ENCODE measurements around the gene NFIX.

The NFIX gene

GRCh38 chr19:13132471-13133180 lies 137.4 kb downstream of the NFIX start:
- no peak overlapping the region for H3K4me3 ChIP-seq (ENCODE audit: insufficient read depth, low read depth, low read length)
- H3K9me3 ChIP-seq (ENCODE audit: control insufficient read depth, low read length), result no peaks in the 10 kb centered on the region
- H3K4me1 ChIP-seq (ENCODE audit: control insufficient read depth, insufficient read depth, low read length), result no peaks in the 10 kb centered on the region
- WGBS, 2 experiments, result 93 to 95% methylated on average over 8 of the region's 8 CpGs
- no peak overlapping the region for H3K27ac ChIP-seq (ENCODE audit: insufficient read depth, low read depth, low read length, poor library complexity, severe bottlenecking)
- peaks cover 27% of the 10 kb centered on the region for H3K36me3 ChIP-seq (ENCODE audit: control insufficient read depth, insufficient read depth, low read length)
- no peaks in the 10 kb centered on the region for H3K27me3 ChIP-seq (ENCODE audit: control insufficient read depth, insufficient read depth, low read length, poor library complexity, severe bottlenecking)

- peaks cover 35% of the 10 kb centered on the region for H3K36me3 ChIP-seq (ENCODE audit: control insufficient read depth, insufficient read depth, low read length)
- WGBS, 2 experiments, result 92% methylated on average over 12 of the region's 12 CpGs
These were observed 138.1 kb downstream of the NFIX start for GRCh38 chr19:13133241-13133870.

GRCh38 chr19:13134626-13135025 lies 139.4 kb downstream of the NFIX start:
- no peaks in the 10 kb centered on the region for H3K27me3 ChIP-seq (ENCODE audit: control insufficient read depth, insufficient read depth, low read length, poor library complexity, severe bottlenecking)
- peaks cover 39% of the 10 kb centered on the region for H3K36me3 ChIP-seq (ENCODE audit: control insufficient read depth, insufficient read depth, low read length)
- no peak overlapping the region for H3K4me3 ChIP-seq (ENCODE audit: insufficient read depth, low read depth, low read length)
- 98% methylated on average over 3 of the region's 3 CpGs for WGBS, 2 experiments
- H3K9me3 ChIP-seq (ENCODE audit: control insufficient read depth, low read length), result no peaks in the 10 kb centered on the region
- no peak overlapping the region for H3K27ac ChIP-seq (ENCODE audit: insufficient read depth, low read depth, low read length, poor library complexity, severe bottlenecking)
- H3K4me1 ChIP-seq (ENCODE audit: control insufficient read depth, insufficient read depth, low read length), result peaks cover 6% of the 10 kb centered on the region

More at GRCh38 chr19:13133241-13133870, 138.1 kb downstream of the NFIX start:
- Histone ChIP-seq H3K27me3 (ENCODE audit: control insufficient read depth, insufficient read depth, low read length, poor library complexity, severe bottlenecking) (no peaks in the 10 kb centered on the region), H3K27ac (ENCODE audit: insufficient read depth, low read depth, low read length, poor library complexity, severe bottlenecking) (no peak overlapping the region), H3K4me1 (ENCODE audit: control insufficient read depth, insufficient read depth, low read length) (peaks cover under 1% of the 10 kb centered on the region), H3K4me3 (ENCODE audit: insufficient read depth, low read depth, low read length) (no peak overlapping the region), H3K9me3 (ENCODE audit: control insufficient read depth, low read length) (no peaks in the 10 kb centered on the region)

- Histone ChIP-seq H3K36me3 (ENCODE audit: control insufficient read depth, insufficient read depth, low read length) (peaks cover 39% of the 10 kb centered on the region), H3K27ac (ENCODE audit: insufficient read depth, low read depth, low read length, poor library complexity, severe bottlenecking) (no peak overlapping the region), H3K4me3 (ENCODE audit: insufficient read depth, low read depth, low read length) (no peak overlapping the region), H3K4me1 (ENCODE audit: control insufficient read depth, insufficient read depth, low read length) (peaks cover 6% of the 10 kb centered on the region), H3K27me3 (ENCODE audit: control insufficient read depth, insufficient read depth, low read length, poor library complexity, severe bottlenecking) (no peaks in the 10 kb centered on the region), H3K9me3 (ENCODE audit: control insufficient read depth, low read length) (no peaks in the 10 kb centered on the region)
- 96% methylated on average over 60 of the region's 60 CpGs for WGBS, 2 experiments
These were observed 140.1 kb downstream of the NFIX start for GRCh38 chr19:13135068-13136062.

GRCh38 chr19:13137290-13137794 lies 142.1 kb downstream of the NFIX start:
- WGBS, 2 experiments, result 96% methylated on average over 28 of the region's 28 CpGs
- Histone ChIP-seq H3K27me3 (ENCODE audit: control insufficient read depth, insufficient read depth, low read length, poor library complexity, severe bottlenecking) (no peaks in the 10 kb centered on the region), H3K36me3 (ENCODE audit: control insufficient read depth, insufficient read depth, low read length) (peaks cover 39% of the 10 kb centered on the region), H3K4me3 (ENCODE audit: insufficient read depth, low read depth, low read length) (no peak overlapping the region), H3K9me3 (ENCODE audit: control insufficient read depth, low read length) (no peaks in the 10 kb centered on the region), H3K4me1 (ENCODE audit: control insufficient read depth, insufficient read depth, low read length) (peaks cover 6% of the 10 kb centered on the region), H3K27ac (ENCODE audit: insufficient read depth, low read depth, low read length, poor library complexity, severe bottlenecking) (no peak overlapping the region)

- Histone ChIP-seq H3K4me3 (ENCODE audit: insufficient read depth, low read depth, low read length) (no peak overlapping the region), H3K9me3 (ENCODE audit: control insufficient read depth, low read length) (no peaks in the 10 kb centered on the region), H3K27me3 (ENCODE audit: control insufficient read depth, insufficient read depth, low read length, poor library complexity, severe bottlenecking) (no peaks in the 10 kb centered on the region), H3K36me3 (ENCODE audit: control insufficient read depth, insufficient read depth, low read length) (peaks cover 39% of the 10 kb centered on the region), H3K4me1 (ENCODE audit: control insufficient read depth, insufficient read depth, low read length) (peaks cover 6% of the 10 kb centered on the region), H3K27ac (ENCODE audit: insufficient read depth, low read depth, low read length, poor library complexity, severe bottlenecking) (peak overlapping the region; percentile 26)
- 93% methylated on average over 40 of the region's 40 CpGs for WGBS, 2 experiments
These were observed 143.1 kb downstream of the NFIX start for GRCh38 chr19:13138171-13138915.

- Histone ChIP-seq H3K27ac (ENCODE audit: insufficient read depth, low read depth, low read length, poor library complexity, severe bottlenecking) (peak overlapping the region; percentile 26), H3K4me1 (ENCODE audit: control insufficient read depth, insufficient read depth, low read length) (peaks cover 6% of the 10 kb centered on the region), H3K9me3 (ENCODE audit: control insufficient read depth, low read length) (no peaks in the 10 kb centered on the region), H3K27me3 (ENCODE audit: control insufficient read depth, insufficient read depth, low read length, poor library complexity, severe bottlenecking) (no peaks in the 10 kb centered on the region), H3K36me3 (ENCODE audit: control insufficient read depth, insufficient read depth, low read length) (peaks cover 39% of the 10 kb centered on the region), H3K4me3 (ENCODE audit: insufficient read depth, low read depth, low read length) (no peak overlapping the region)
- 90 to 92% methylated on average over 10 of the region's 10 CpGs for WGBS, 2 experiments
These were observed 143.6 kb downstream of the NFIX start for GRCh38 chr19:13138916-13139198.

GRCh38 chr19:13139633-13140311 lies 144.5 kb downstream of the NFIX start:
- peaks cover 37% of the 10 kb centered on the region for H3K36me3 ChIP-seq (ENCODE audit: control insufficient read depth, insufficient read depth, low read length)
- no peak overlapping the region for H3K4me3 ChIP-seq (ENCODE audit: insufficient read depth, low read depth, low read length)
- H3K27me3 ChIP-seq (ENCODE audit: control insufficient read depth, insufficient read depth, low read length, poor library complexity, severe bottlenecking), result no peaks in the 10 kb centered on the region
- H3K9me3 ChIP-seq (ENCODE audit: control insufficient read depth, low read length), result no peaks in the 10 kb centered on the region
- H3K4me1 ChIP-seq (ENCODE audit: control insufficient read depth, insufficient read depth, low read length), result peaks cover 6% of the 10 kb centered on the region
- 80 to 83% methylated on average over 10 of the region's 11 CpGs for WGBS, 2 experiments
- no peak overlapping the region for H3K27ac ChIP-seq (ENCODE audit: insufficient read depth, low read depth, low read length, poor library complexity, severe bottlenecking)

GRCh38 chr19:13146763-13147563 lies 151.7 kb downstream of the NFIX start:
- H3K4me3 ChIP-seq (ENCODE audit: insufficient read depth, low read depth, low read length), result no peak overlapping the region
- H3K27me3 ChIP-seq (ENCODE audit: control insufficient read depth, insufficient read depth, low read length, poor library complexity, severe bottlenecking), result no peaks in the 10 kb centered on the region
- H3K4me1 ChIP-seq (ENCODE audit: control insufficient read depth, insufficient read depth, low read length), result no peaks in the 10 kb centered on the region
- no peaks in the 10 kb centered on the region for H3K36me3 ChIP-seq (ENCODE audit: control insufficient read depth, insufficient read depth, low read length)
- no peak overlapping the region for H3K27ac ChIP-seq (ENCODE audit: insufficient read depth, low read depth, low read length, poor library complexity, severe bottlenecking)
- WGBS, 2 experiments, result 88 to 89% methylated on average over 12 to 16 of the region's 16 CpGs
- H3K9me3 ChIP-seq (ENCODE audit: control insufficient read depth, low read length), result no peaks in the 10 kb centered on the region
